Kidney (tissue), 22 donors: ENCODE measurements around the gene IGF2BP1. TPM values are rescaled to one million over a fixed set of nuclear protein-coding genes. Genes with fewer than 3 reads are reported as not detected.

Source experiments
- DNase-seq, 5 donors: peaks; one replicate each; pipeline ENCODE4 v3.0.0-alpha.2; 2013 to 2020
- FAIRE-seq: peaks from 2 replicates; lab custom pipeline; 2012; peaks lifted over from hg19 to GRCh38; lab: Jason Lieb, UNC
- H3K27ac ChIP-seq, 2 donors: one replicate each; pipeline ENCODE4 v1.7.0; 2013; ENCODE audit warnings: low read depth in 2 of 2, low read length in 2 of 2, inconsistent platforms in 1 of 2
- H3K27me3 ChIP-seq: one replicate; pipeline ENCODE4 v1.7.1; 2013; ENCODE audit warnings: low read length, inconsistent platforms; ENCODE audit not compliant: control insufficient read depth, insufficient read depth
- H3K36me3 ChIP-seq, 3 donors: one replicate each; pipeline versions ENCODE4 v1.7.0 to v1.7.1; 2013; ENCODE audit warnings: low read length in 3 of 3, control low read depth in 1 of 3, inconsistent platforms in 1 of 3; ENCODE audit not compliant: insufficient read depth in 3 of 3, control insufficient read depth in 2 of 3
- H3K4me1 ChIP-seq, 3 donors: one replicate each; pipeline versions ENCODE4 v1.7.0 to v1.7.1; 2013; ENCODE audit warnings: low read length in 3 of 3, inconsistent platforms in 1 of 3, low read depth in 1 of 3; ENCODE audit not compliant: control insufficient read depth in 2 of 3, insufficient read depth in 2 of 3
- H3K4me3 ChIP-seq, 3 donors: one replicate each; pipeline versions ENCODE4 v1.7.0 to v1.8.1; 2013; ENCODE audit warnings: low read length in 3 of 3, control low read depth in 1 of 3, inconsistent platforms in 1 of 3
- H3K9ac ChIP-seq, 3 donors: one replicate each; pipeline versions ENCODE4 v1.7.0 to v1.7.1; 2013; ENCODE audit warnings: low read length in 3 of 3, control low read depth in 1 of 3, inconsistent platforms in 1 of 3
- H3K9me3 ChIP-seq, 3 donors: one replicate each; pipeline versions ENCODE4 v1.7.0 to v1.7.1; 2013; ENCODE audit warnings: low read length in 3 of 3, control low read depth in 1 of 3, inconsistent platforms in 1 of 3; ENCODE audit not compliant: control insufficient read depth in 2 of 3, insufficient read depth in 1 of 3
- intact Hi-C: fragments of 100-400 bp; cut with DNase I; formaldehyde crosslinking; loops from one replicate; pipeline ENCODE4 v1.11.1; 2022
- long read RNA-seq, 10 donors: library from polyadenylated mRNA in 1 of 10; unstranded in 1 of 10; transcript quantifications; one replicate each; pipeline ENCODE4 v2.0.0 and lab custom pipeline, GENCODE V29; 2021 to 2026
- polyA plus RNA-seq: library from polyadenylated mRNA; stranded (reverse); fragments of 350-450 nt; fragmentation: Illumina TruSeq; extraction: RNeasy Lipid Tissue Mini Kit (QIAGEN cat#74804); gene quantifications from one replicate; pipeline ENCODE4 v1.2.3, GENCODE V29; 2014; ENCODE audit warnings: low read depth, low replicate concordance; ENCODE audit not compliant: insufficient read depth
- total RNA-seq: library from RNA; stranded (reverse); fragmentation: NEBNext Ultra II Directional; extraction: Animal tissue kit (Norgen Biotek cat#: 25700); gene quantifications from one replicate; pipeline ENCODE4 v1.2.1, GENCODE V29; 2021
- TF ChIP-seq, protein P1 (sequence below): IDR thresholded peaks from 3 replicates; pipeline ENCODE4 v1.5.1; 2012; ENCODE audit warnings: mild to moderate bottlenecking, moderate library complexity, borderline replicate concordance; ENCODE audit not compliant: insufficient read depth; ENCODE audit errors: extremely low read depth
- donor health status: control.
- donor health status: control.
- donor health status: control.
- donor health status: control.
- donor health status: control.
- donor health status: DM: yes; HTN: yes; CAD: no.
- donor health status: Normal renal cell carcinoma (clear cell type).

IGF2BP1 gene
- 1.3 TPM for total RNA-seq
- polyA plus RNA-seq = 1.5 TPM
- long read RNA-seq, donor 1, full-length matches to known transcripts = 3 of 3 reads
- long read RNA-seq, donor 1, partial matches to known transcripts = 0 of 3 reads
- long read RNA-seq, donor 1, other reads (novel, unspliced or antisense) = 0 of 3 reads
- long read RNA-seq, donor 2 = 0 reads
- long read RNA-seq, donor 3, full-length matches to known transcripts = 1 of 1 reads
- long read RNA-seq, donor 3, partial matches to known transcripts = 0 of 1 reads
- long read RNA-seq, donor 3, other reads (novel, unspliced or antisense) = 0 of 1 reads
- long read RNA-seq, donor 4, full-length matches to known transcripts = 4 of 4 reads
- long read RNA-seq, donor 4, partial matches to known transcripts = 0 of 4 reads
- long read RNA-seq, donor 4, other reads (novel, unspliced or antisense) = 0 of 4 reads
- long read RNA-seq, donor 5 = 0 reads
- long read RNA-seq, donor 6, partial matches to known transcripts = 5 of 5 reads
- long read RNA-seq, donor 6, other reads (novel, unspliced or antisense) = 0 of 5 reads
- long read RNA-seq, donor 7, partial matches to known transcripts = 0 of 2 reads
- long read RNA-seq, donor 7, other reads (novel, unspliced or antisense) = 2 of 2 reads
- long read RNA-seq, donor 8, partial matches to known transcripts = 8 of 10 reads
- long read RNA-seq, donor 8, other reads (novel, unspliced or antisense) = 0 of 10 reads
- long read RNA-seq, donor 9 = 0 reads
- long read RNA-seq, donor 10, partial matches to known transcripts = 0 of 1 reads
- long read RNA-seq, donor 10, other reads (novel, unspliced or antisense) = 0 of 1 reads

DNA sequence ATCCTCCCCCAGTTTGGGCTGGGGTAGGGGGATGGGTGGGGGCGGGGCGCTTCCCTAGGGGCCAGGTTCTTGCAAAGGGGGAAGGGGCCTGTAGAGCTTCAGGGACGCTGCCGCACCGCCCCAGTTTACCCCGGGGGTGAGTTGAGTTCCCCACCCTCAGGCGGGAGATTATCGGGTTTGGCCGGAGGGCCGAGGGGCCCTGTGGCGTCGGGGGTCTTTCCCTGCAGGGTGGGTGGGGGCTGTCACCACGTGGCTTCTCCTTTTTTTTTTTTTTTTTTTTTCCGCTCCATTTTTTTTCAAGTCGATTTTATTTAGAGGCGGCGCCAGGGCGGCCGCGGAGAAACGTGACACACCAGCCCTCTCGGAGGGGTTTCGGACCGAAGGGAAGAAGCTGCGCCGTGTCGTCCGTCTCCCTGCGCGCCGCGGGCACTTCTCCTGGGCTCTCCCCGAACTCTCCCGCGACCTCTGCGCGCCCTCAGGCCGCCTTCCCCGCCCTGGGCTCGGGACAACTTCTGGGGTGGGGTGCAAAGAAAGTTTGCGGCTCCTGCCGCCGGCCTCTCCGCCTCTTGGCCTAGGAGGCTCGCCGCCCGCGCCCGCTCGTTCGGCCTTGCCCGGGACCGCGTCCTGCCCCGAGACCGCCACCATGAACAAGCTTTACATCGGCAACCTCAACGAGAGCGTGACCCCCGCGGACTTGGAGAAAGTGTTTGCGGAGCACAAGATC, at the start of gene IGF2BP1:
Gene IGF2BP1 (plus strand): TSS at position 283 of the 724 bp plus-strand sequence. CDS start 361 bp downstream, at position 644.
- TF ChIP-seq, protein P1, sequence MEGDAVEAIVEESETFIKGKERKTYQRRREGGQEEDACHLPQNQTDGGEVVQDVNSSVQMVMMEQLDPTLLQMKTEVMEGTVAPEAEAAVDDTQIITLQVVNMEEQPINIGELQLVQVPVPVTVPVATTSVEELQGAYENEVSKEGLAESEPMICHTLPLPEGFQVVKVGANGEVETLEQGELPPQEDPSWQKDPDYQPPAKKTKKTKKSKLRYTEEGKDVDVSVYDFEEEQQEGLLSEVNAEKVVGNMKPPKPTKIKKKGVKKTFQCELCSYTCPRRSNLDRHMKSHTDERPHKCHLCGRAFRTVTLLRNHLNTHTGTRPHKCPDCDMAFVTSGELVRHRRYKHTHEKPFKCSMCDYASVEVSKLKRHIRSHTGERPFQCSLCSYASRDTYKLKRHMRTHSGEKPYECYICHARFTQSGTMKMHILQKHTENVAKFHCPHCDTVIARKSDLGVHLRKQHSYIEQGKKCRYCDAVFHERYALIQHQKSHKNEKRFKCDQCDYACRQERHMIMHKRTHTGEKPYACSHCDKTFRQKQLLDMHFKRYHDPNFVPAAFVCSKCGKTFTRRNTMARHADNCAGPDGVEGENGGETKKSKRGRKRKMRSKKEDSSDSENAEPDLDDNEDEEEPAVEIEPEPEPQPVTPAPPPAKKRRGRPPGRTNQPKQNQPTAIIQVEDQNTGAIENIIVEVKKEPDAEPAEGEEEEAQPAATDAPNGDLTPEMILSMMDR = no peak
- peak within 1 kb of the TSS in 1 of 3 donors; percentile 73 for H3K4me3 ChIP-seq
- peak within 1 kb of the TSS in 1 of 3 donors; percentile 54 for H3K9ac ChIP-seq
- no peaks in the 10 kb centered on the region for H3K36me3 ChIP-seq
- H3K4me1 ChIP-seq = peaks cover 0 to 5% (median 0%) of the 10 kb centered on the region in 3 donors
- FAIRE-seq (no peak), DNase-seq (peak in 4 of 5 donors; percentile 86 to 95 (median 88))
- peaks cover 31% of the 10 kb centered on the region for H3K27me3 ChIP-seq
- peaks cover 0 to 3% (median 0%) of the 10 kb centered on the region in 3 donors for H3K9me3 ChIP-seq
- no peak within 1 kb of the TSS for H3K27ac ChIP-seq
- intact Hi-C loops = no loop called here

DNA sequence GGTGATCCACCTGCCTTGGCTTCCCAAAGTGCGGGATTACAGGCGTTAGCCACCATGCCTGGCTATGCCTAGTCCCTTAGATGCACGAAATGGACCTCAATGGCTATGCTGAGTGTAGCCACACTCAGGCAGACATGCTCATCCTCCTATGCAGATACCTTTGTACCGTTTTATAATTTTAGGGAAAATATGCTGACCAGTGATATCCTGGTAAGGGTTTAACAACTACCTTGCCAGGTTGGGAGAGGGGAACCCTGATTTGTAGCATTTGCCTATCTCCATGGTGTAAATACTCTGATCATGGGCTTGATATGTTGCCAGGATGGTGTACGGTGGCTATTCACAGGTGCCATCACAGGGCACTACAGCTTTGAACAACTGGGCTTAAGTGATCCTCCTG, 45.6 kb upstream of the IGF2BP1 start:
- H3K9me3 ChIP-seq = no peaks in the 10 kb centered on the region
- DNase-seq (no peak), FAIRE-seq (no peak)
- H3K27ac ChIP-seq = no peak overlapping the region
- TF ChIP-seq, protein P1 = no peak
- no peaks in the 10 kb centered on the region for H3K4me1 ChIP-seq
- H3K27me3 ChIP-seq = no peaks in the 10 kb centered on the region
- no peaks in the 10 kb centered on the region for H3K36me3 ChIP-seq
- intact Hi-C loops = no loop called here
- H3K9ac ChIP-seq = no peak overlapping the region
- H3K4me3 ChIP-seq = no peak overlapping the region

DNA sequence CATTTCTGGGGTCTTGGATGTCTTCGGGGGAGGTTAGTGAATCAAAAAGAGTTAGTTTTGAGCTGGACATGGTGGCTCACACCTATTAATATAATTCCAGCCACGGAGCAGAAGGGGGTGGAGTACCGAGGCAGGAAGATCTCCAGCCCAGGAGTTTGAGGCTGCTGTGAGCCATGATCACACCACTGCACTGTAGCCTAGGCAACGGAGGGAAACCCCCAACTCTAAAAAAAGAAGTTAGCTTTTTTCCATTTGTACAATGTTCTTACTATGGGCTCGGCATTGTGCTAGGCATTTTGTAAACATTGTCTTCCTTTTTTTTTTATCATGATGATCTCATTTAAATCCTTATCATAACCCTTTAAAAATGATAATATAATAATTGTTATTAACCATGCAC, 44.3 kb upstream of the IGF2BP1 start:
- no peak for DNase-seq
- TF ChIP-seq, protein P1 = no peak
- H3K4me1 ChIP-seq = no peaks in the 10 kb centered on the region
- intact Hi-C loops = no loop called here
- no peaks in the 10 kb centered on the region for H3K36me3 ChIP-seq
- no peak overlapping the region for H3K9ac ChIP-seq
- no peak for FAIRE-seq
- H3K27ac ChIP-seq = no peak overlapping the region
- H3K4me3 ChIP-seq = no peak overlapping the region
- no peaks in the 10 kb centered on the region for H3K27me3 ChIP-seq
- H3K9me3 ChIP-seq = no peaks in the 10 kb centered on the region
